Aorta (tissue), 5 donors: Measurements from ENCODE around the gene SBF2. TPM values are rescaled to one million over a fixed set of nuclear protein-coding genes. Genes with fewer than 3 reads are reported as not detected.
"Not testable (repeated sequence)": the region's sequence is repeated elsewhere in the genome, so short reads cannot be mapped to it uniquely, and the experiment has no call there.

Experiments used
- ATAC-seq: fragments of 200-7000 bp; cut with Tn5 transposase; one replicate; pipeline ENCODE4 v1.9.1; 2022; ENCODE audit warnings: moderate library complexity; ENCODE audit not compliant: low FRiP score
- DNase-seq, 2 donors: peaks; one replicate each; pipeline ENCODE4 v3.0.0-alpha.2; 2020
- H3K27ac ChIP-seq, 2 donors: one replicate each; pipeline ENCODE4 v1.5.1; 2013; ENCODE audit warnings: low read length in 2 of 2, mild to moderate bottlenecking in 2 of 2, moderate library complexity in 2 of 2, control low read depth in 1 of 2, inconsistent platforms in 1 of 2, low read depth in 1 of 2
- H3K27me3 ChIP-seq, 2 donors: one replicate each; pipeline ENCODE4 v1.6.1; 2013; ENCODE audit warnings: control low read depth in 1 of 2, low read length in 1 of 2, mild to moderate bottlenecking in 1 of 2, moderate library complexity in 1 of 2; ENCODE audit not compliant: insufficient read depth in 2 of 2, control insufficient read depth in 1 of 2
- H3K36me3 ChIP-seq, 2 donors: one replicate each; pipeline ENCODE4 v1.6.1; 2013; ENCODE audit warnings: control low read depth in 1 of 2, low read length in 1 of 2, mild to moderate bottlenecking in 1 of 2; ENCODE audit not compliant: insufficient read depth in 2 of 2, control insufficient read depth in 1 of 2
- H3K4me1 ChIP-seq, 2 donors: one replicate each; pipeline ENCODE4 v1.6.1; 2013; ENCODE audit warnings: low read length in 2 of 2, control low read depth in 1 of 2, mild to moderate bottlenecking in 1 of 2, moderate library complexity in 1 of 2; ENCODE audit not compliant: insufficient read depth in 2 of 2, control insufficient read depth in 1 of 2
- H3K4me3 ChIP-seq, 2 donors: one replicate each; pipeline ENCODE4 v1.5.1; 2013; ENCODE audit warnings: low read length in 2 of 2, control low read depth in 1 of 2, mild to moderate bottlenecking in 1 of 2
- H3K9me3 ChIP-seq: one replicate; pipeline ENCODE4 v1.6.1; 2013; ENCODE audit warnings: mild to moderate bottlenecking, low read length; ENCODE audit not compliant: control insufficient read depth
- WGBS, 2 donors: extraction: QIAGEN DNeasy Blood & Tissue Kit; methylation state at CpG; one replicate each; pipeline ENCODE4 v1.1.7; 2013; 5-methylcytosine and 5-hydroxymethylcytosine counted together
- intact Hi-C, 2 donors: fragments of 100-400 bp; cut with DNase I; formaldehyde crosslinking; loops; one replicate each; pipeline versions ENCODE4 v1.14.2 to v1.15.0; 2022
- polyA plus RNA-seq, 2 donors: library from polyadenylated mRNA; stranded (reverse); fragments of 200-250 nt; gene quantifications; one replicate each; pipeline ENCODE4 v1.2.3, GENCODE V29; 2013
- total RNA-seq, 2 donors: library from RNA; stranded (reverse); fragmentation: NEBNext Ultra II Directional; extraction: Animal tissue kit (Norgen Biotek cat#: 25700); gene quantifications; one replicate each; pipeline ENCODE4 v1.2.1, GENCODE V29; 2021
- donor health status: healthy with polysubstance abuse.
- donor health status: Bipolar disorder and iron deficiency.
- donor health status: DM: no; HTN: no; CAD: no.
- donor health status: DM: no; HTN: no; CAD: no.
- donor health status: DM: yes; HTN: yes; CAD: no.

SBF2 gene
- total and polyA plus RNA-seq, 4 donors = 6.4 to 82.0 (median 47.6) TPM

- WGBS, 2 donors = 96 to 97% methylated on average over 3 of the region's 3 CpGs
- ATAC-seq (no peak), DNase-seq (no peak)
- peaks cover 0 to 3% of the 10 kb centered on the region in 2 donors for H3K36me3 ChIP-seq
- H3K27me3 ChIP-seq = no peaks in the 10 kb centered on the region
- no peak overlapping the region for H3K27ac ChIP-seq
- no peak overlapping the region for H3K4me3 ChIP-seq
- intact Hi-C loops = no loop called here
- no peaks in the 10 kb centered on the region for H3K9me3 ChIP-seq
- no peaks in the 10 kb centered on the region for H3K4me1 ChIP-seq
These were observed 282.0 kb downstream of the SBF2 start for GRCh38 chr11:10012068-10012467.

GRCh38 chr11:10005955-10006525, 288.0 kb downstream of the SBF2 start:
- ATAC-seq = no peak
- WGBS, 2 donors = 96 to 97% methylated on average over 5 of the region's 5 CpGs

GRCh38 chr11:10004526-10005113, 289.4 kb downstream of the SBF2 start:
- ATAC-seq = no peak
- no peak overlapping the region for H3K4me3 ChIP-seq
- intact Hi-C loops = no loop called here

More at GRCh38 chr11:10005955-10006525, 288.0 kb downstream of the SBF2 start:
- no peak overlapping the region for H3K27ac ChIP-seq
- no peak overlapping the region for H3K4me3 ChIP-seq
- H3K9me3 ChIP-seq = no peaks in the 10 kb centered on the region
- H3K36me3 ChIP-seq = no peaks in the 10 kb centered on the region
- no peaks in the 10 kb centered on the region for H3K27me3 ChIP-seq
- intact Hi-C loops = no loop called here
- no peak for DNase-seq
- no peaks in the 10 kb centered on the region for H3K4me1 ChIP-seq

GRCh38 chr11:10002221-10002620, 291.8 kb downstream of the SBF2 start:
- Histone ChIP-seq H3K9me3 (no peaks in the 10 kb centered on the region), H3K27me3 (no peaks in the 10 kb centered on the region), H3K4me3 (no peak overlapping the region), H3K36me3 (no peaks in the 10 kb centered on the region), H3K4me1 (no peaks in the 10 kb centered on the region), H3K27ac (no peak overlapping the region)
- WGBS, 2 donors = 59 to 77% methylated on average over 1 of the region's 1 CpG
- DNase-seq = no peak
- ATAC-seq = no peak
- intact Hi-C loops = no loop called here

More at GRCh38 chr11:10004526-10005113, 289.4 kb downstream of the SBF2 start:
- Histone ChIP-seq H3K27me3 (no peaks in the 10 kb centered on the region), H3K36me3 (no peaks in the 10 kb centered on the region), H3K27ac (no peak overlapping the region), H3K4me1 (no peaks in the 10 kb centered on the region), H3K9me3 (no peaks in the 10 kb centered on the region)
- DNase-seq = no peak
- WGBS, 2 donors = 95 to 96% methylated on average over 1 of the region's 1 CpG

GRCh38 chr11:9992306-9992705, 301.7 kb downstream of the SBF2 start:
- Histone ChIP-seq H3K9me3 (no peaks in the 10 kb centered on the region), H3K4me3 (no peak overlapping the region), H3K4me1 (no peaks in the 10 kb centered on the region), H3K27ac (no peak overlapping the region), H3K27me3 (no peaks in the 10 kb centered on the region), H3K36me3 (no peaks in the 10 kb centered on the region)
- 84 to 93% methylated on average over 3 of the region's 3 CpGs for WGBS, 2 donors
- no peak for DNase-seq
- intact Hi-C loops = loop anchor here (5.0 to 10.0 kb wide), 2 partner anchors 312 to 330 kb away; partner anchors contain the start of gene ADM (in 1 of the 2)
- no peak for ATAC-seq

GRCh38 chr11:9990221-9990973, 303.6 kb downstream of the SBF2 start:
- Histone ChIP-seq H3K4me1 (no peaks in the 10 kb centered on the region), H3K36me3 (no peaks in the 10 kb centered on the region), H3K27ac (no peak overlapping the region), H3K4me3 (no peak overlapping the region), H3K9me3 (no peaks in the 10 kb centered on the region), H3K27me3 (no peaks in the 10 kb centered on the region)
- intact Hi-C loops = loop anchor here (5.0 to 10.0 kb wide), 2 partner anchors 314 to 332 kb away; partner anchors contain the start of gene ADM (in 1 of the 2)
- ATAC-seq (peak; percentile 56), DNase-seq (no peak)
- WGBS, 2 donors = 36 to 49% methylated on average over 4 of the region's 4 CpGs

GRCh38 chr11:9987303-9987702, 306.7 kb downstream of the SBF2 start:
- H3K36me3 ChIP-seq, DNase-seq, H3K4me3 ChIP-seq, H3K4me1 ChIP-seq, H3K27ac ChIP-seq, ATAC-seq, H3K9me3 ChIP-seq, intact Hi-C loops, H3K27me3 ChIP-seq: not testable (repeated sequence)
- 95 to 98% methylated on average over 4 of the region's 4 CpGs for WGBS, 2 donors

- Histone ChIP-seq H3K27ac (no peak overlapping the region), H3K27me3 (no peaks in the 10 kb centered on the region), H3K4me3 (no peak overlapping the region), H3K4me1 (no peaks in the 10 kb centered on the region), H3K9me3 (no peaks in the 10 kb centered on the region), H3K36me3 (no peaks in the 10 kb centered on the region)
- intact Hi-C loops = no loop called here
- ATAC-seq (no peak), DNase-seq (no peak)
- WGBS, 2 donors = 92 to 94% methylated on average over 16 of the region's 16 CpGs
These were observed 311.0 kb downstream of the SBF2 start for GRCh38 chr11:9982796-9983579.
